Astrocyte (in vitro differentiated cells and primary cell): ENCODE results near the gene SMAP1.

Experiments used
- EZH2 ChIP-seq: IDR thresholded peaks from 2 replicates; pipeline ENCODE4 v1.6.1; 2012; ENCODE audit warnings: mild to moderate bottlenecking, low read length, inconsistent platforms; ENCODE audit not compliant: insufficient read depth
- TF ChIP-seq, protein P1 (sequence below): IDR thresholded peaks from 2 replicates; pipeline ENCODE4 v1.5.1; 2011; ENCODE audit warnings: low read depth, mild to moderate bottlenecking, inconsistent platforms, low read length, moderate library complexity; ENCODE audit not compliant: insufficient read depth

DNA sequence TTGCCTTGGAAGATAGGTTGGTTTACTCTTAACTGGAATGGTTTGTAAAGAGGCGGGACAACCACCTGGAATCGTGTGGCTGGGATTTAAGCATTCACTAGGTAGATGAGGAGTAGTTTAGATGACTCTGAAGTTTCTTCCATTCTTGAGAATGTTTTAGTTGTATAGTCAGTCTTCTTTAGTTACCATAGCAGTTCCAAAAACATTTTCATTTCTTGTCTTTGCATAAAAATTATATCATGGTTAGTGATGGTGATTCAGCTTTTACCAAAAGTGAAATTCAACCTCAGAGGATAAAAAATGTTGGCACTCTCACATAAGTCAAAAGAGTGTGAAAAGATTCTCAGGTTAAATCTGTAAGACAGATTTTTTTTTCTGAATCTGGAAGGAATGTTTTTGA is 70.3 kb downstream of the SMAP1 start:
- no peak for TF ChIP-seq EZH2
- TF ChIP-seq, protein P1, sequence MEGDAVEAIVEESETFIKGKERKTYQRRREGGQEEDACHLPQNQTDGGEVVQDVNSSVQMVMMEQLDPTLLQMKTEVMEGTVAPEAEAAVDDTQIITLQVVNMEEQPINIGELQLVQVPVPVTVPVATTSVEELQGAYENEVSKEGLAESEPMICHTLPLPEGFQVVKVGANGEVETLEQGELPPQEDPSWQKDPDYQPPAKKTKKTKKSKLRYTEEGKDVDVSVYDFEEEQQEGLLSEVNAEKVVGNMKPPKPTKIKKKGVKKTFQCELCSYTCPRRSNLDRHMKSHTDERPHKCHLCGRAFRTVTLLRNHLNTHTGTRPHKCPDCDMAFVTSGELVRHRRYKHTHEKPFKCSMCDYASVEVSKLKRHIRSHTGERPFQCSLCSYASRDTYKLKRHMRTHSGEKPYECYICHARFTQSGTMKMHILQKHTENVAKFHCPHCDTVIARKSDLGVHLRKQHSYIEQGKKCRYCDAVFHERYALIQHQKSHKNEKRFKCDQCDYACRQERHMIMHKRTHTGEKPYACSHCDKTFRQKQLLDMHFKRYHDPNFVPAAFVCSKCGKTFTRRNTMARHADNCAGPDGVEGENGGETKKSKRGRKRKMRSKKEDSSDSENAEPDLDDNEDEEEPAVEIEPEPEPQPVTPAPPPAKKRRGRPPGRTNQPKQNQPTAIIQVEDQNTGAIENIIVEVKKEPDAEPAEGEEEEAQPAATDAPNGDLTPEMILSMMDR: no peak
